Effector CD8-positive, alpha-beta T cell (primary cell): Measurements from ENCODE around the gene PADI6.
"Not testable (repeated sequence)": the region's sequence is repeated elsewhere in the genome, so short reads cannot be mapped to it uniquely, and the experiment has no call there.

Experiments
- DNase-seq: peaks from one replicate; lab custom pipeline; 2025; lab: John Stamatoyannopoulos, UW

The PADI6 gene

DNA sequence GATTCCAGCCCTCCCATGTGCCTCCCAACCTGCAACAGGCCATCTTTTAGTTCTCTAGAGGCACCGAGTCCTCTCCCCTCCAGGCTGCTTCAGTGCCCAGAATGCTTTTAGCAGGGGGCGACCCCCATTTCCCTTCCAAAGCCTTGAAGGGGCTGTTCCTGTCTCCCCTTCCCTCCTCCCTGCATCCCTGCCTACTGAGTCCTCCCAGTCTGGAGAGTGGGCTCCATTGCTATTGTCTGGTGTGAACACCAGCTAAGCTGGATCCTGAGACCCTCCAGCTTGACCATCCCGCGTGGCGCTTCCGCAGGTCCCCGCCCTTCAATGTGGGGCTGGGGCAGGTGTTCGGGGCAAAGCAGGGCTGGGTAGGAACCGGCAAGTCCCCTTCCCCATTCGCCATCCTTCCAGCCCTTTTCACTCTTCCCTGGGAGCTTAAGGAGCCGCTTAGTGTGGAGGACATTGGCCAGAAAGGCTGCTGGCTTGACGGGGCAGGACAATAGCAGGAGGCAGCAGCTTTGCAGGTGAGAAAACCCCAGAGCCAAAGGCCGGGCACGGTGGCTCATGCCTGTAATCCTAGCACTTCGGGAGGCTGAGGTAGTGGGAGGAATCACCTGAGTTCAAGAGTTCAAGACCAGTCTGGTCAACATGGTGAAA lies 32.2 kb downstream of the PADI6 start:
- no peak for DNase-seq

DNA sequence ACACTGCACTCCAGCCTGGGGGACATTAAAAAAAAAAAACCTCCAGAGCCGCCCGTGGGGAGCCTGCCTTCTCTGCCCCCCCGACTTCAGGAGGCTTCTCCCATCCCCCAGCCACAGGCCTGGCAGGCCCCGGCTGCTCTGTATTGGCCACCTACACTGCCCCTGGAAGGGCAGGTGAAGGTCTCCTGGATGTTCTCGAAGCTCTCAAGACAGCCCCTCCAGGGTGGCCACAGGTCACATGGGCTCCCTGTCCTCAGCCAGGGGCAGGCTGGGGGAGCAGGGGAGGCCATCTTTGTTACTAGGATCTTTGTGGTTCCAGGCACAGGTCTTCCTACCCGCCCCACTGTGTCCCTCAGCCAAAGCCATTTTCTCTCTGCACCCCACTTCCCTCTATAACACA lies 32.8 kb downstream of the PADI6 start:
- no peak for DNase-seq

DNA sequence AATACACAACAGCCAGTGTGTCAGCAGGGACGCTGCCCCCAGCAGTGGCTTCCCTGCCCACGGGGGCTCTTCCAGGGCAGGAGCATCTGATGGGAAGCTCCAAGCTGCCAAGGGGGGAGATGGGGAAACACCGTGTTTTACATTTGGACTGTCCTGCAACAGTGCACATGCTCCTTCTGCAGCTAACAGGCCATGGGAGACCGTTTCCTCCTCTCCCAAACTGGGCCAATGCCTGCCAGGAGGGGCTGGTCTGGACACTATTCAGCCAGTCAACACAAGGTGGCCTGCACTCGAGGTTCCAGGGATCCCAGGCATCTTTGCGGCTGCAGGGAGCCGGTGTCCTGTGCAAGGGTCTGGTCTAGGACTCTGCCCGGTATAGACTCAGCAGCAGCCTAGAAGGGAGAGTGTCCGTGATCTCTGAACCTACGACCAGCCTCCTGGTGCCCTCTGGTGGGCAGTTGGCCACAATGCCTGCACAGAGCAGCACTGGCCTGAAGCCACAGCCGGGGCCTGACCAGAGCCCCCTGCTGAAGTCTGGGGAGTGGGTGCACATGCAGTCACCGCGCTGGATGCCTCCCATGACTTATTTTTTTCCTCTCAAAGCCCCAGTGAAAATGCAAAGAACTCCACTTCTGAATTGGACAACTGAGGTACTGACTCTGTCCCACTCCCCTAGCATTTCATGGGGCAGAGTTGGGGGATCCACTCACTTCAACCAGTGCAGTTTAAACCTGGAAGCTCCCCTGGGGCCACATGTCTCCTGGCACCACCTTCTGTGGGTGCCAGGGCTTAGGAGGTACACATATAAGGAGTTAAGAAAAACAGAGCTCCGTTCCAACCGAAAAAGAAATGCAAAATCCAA lies 34.1 kb downstream of the PADI6 start:
- DNase-seq, result peak; percentile 15

DNA sequence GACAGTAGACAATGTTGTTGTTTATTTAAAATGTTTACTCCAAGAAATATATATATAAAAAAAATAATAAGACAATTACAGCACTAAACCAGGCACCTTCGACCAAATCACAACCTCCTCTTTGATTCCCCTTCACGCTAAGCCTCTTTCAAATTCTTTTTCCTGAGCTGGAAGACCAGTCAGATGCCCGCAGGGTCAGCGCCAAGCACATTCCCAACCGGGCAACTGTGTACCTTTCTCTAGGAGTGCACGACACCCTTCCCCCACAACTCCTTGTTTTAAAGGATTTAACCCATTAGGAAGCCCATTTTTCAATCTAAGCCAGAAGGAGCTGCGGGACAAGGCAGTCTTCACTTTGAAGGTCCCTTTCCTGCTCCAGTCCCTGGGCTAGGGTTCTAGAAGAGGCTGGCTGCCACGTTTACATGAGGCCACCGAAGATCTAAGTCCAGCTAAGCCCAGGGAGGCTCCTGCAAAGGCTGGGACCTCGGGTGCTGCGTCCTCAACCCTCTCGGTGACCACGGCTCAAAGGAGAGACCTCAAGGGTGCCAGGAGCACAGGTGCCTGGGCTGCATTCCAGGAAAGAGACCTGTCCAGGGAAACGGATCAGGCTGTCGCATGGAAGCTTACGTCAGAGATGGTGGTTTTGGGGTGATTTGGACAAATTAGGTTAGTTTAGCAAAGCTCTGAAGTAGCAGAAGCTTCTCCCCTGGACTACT lies 34.9 kb downstream of the PADI6 start:
- DNase-seq, result not testable (repeated sequence)

DNA sequence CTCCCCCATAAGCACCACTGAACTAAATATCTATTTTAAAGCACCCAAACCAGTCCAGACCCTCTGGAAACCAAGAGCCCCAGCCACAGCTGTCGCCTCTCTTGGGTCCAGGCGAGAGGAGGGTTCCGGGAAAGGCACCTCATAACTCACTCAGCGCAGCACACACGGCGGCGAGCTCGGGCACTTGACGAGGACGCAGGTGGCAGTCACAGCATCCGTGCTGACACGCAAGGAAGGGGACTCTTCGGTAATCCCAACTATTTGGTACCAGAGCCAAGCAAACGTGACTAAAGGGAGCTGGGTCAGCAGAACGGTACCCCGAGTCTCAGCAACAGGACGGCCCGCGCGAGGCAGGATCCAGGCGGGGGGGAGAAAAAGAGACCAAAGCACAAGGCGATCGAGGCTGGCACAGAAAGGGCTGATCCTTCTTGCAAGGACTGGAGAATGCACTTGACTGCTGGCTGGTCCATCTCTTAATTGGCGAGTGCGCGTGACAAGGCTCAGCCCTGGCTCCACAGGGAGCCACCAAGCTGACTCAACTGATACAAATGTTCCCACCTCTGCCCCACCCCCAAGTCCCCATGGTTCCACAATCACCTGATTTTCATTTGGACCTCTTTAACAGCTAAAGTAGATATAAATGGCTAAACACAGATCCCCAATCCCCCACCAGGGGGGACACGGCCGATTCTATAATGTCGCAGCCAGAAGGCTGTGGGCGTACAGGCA lies 36.0 kb downstream of the PADI6 start:
- DNase-seq, result not testable (repeated sequence)

DNA sequence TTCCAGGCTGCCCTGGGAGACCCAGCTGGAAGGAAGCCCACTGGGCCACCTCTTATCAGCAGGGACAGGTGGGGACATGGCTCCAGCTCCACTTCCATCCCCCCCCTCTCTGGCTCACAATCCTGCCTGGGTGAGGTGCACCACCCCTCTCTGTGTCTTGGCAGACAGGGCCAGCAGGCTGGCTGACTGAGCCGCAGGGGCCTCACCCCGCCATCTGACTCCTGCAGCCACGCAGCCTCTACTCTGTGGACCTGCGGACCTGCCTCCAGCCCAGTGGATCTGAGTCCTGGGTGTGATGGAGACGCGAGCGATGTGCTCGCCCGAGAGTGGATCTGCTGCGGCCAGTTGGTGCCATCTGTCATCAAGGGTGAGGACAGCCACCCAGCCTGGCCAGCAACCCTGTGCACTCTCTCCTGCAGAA lies 37.4 kb downstream of the PADI6 start:
- no peak for DNase-seq

DNA sequence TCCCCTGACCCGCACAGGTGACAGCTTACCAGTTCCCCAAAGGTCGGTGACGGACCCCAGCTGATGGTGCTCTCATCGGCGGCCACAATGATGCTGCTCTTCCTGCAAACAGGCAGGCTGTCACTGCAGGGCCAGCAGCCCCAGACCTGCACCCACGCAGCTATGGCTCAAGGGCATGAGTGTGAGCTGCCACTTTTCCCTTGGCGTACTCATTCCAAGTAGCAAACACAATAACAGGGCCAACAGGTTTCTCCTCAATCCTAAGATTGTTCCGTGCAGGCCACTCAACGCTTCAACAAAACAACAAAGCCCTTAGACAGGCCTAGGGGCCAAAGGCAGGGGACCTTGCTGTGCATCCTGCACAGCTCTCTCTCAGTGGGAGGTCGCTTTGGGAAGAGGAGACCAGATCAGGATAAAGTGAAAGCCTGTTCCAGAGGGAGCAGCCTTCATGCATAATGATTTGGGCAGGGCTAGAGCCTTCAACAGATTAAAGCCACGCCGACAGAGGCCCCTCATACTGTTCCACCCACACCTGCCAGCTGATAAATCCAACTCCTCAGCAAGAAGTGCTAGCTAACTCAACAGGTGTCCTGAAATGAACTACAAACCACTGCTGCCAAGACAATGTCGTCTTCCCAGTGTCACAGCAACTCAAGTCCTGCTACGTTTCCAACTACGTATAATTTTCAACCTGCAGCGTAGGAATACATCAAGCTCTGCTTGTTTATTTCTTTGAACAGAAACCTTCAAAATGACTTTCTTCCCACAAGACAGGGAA lies 40.3 kb downstream of the PADI6 start:
- DNase-seq, result no peak

DNA sequence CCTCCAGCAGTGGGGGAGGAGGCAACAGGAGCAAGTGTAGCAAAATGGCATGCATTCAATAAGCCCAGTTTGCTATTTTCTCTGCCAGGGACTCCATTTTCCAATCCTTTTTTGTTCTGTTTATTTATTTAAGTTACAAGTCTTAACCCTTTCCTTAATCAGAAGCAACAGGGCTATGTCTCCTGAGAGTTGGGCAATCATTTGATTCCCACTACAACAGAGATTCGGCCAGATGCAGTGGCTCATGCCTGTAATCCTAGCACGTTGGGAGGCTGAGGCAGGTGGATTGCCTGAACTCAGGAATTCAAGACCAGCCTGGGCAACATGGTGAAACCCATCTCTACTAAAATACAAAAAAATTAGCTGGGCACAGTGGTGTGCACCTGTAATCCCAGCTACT lies 42.0 kb downstream of the PADI6 start:
- DNase-seq, result no peak

DNA sequence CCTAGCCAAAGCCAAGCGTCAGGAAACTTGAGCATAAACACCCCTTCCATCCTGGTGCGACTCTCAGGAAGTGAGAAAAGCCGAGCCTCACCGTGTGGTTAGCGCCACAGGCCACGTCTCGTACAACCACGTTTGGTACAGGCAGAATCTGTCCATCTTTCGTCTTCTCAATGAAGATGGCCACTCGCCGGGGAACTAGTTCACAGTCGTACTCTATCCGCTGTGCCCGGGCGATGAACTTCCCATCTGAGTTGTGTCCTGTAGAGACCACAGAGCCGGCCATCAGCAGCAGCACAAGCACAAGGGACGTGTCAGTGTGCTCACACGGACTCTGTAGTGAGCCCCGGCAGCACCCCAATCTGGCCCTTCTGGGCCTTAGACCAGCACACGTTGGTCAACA lies 44.4 kb downstream of the PADI6 start:
- DNase-seq, result no peak

DNA sequence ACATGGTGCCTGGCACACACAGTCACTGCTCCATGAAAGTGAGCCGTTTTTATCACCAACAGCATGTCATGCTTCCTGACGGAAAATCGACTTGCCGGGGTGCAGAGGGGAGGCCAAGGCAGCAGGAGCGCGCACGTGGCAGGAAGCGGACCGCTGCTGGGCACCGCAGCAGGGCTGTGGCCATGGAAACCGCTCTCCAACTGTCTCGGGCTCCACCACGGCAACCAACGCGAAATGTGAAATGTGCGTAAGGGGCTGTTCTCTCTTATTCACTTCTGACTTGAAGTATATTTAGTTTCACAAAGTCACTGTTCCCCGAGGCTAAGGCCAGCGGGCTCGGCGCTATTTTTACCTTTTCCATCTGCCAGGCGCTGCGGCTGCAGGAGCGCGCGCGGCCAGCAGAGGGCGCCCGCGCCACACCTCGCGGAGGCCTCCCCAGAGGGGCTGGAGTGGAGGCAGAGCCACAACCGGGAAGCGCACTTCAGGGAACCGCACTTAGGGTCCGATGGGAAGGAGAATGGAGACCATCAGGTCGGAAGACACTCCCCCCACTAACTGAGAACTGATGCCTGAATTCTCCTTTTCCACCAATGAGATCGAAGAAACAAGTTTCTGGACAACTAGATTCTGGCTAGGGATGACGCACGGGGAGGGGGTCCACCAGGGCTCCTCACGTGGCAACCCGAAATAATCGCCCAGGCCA lies 47.8 kb downstream of the PADI6 start:
- peak; percentile 57 for DNase-seq

DNA sequence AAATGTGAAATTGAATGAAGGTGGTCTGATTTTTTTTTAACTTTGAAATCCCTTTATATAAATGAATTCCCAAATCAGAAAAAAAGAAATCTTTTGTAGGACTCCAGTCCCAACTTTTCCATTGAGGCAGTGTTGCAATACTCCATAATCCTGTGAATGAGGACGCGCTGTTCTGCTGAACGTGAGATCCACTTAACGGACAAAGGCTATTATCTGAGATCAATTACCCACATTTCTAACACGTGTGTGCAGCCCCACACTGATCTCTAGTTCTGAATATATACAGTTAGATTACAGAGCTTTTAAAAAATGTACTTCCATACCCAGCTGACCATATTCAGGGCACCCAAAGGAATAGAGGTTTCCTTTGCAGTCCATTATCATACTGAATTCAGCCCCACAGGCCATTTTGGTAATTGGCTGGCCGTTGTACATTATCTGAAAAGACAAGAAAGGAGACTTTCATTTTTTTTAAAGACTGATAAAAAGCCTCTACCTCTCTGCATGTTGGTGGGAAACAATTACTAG lies 48.5 kb downstream of the PADI6 start:
- no peak for DNase-seq

DNA sequence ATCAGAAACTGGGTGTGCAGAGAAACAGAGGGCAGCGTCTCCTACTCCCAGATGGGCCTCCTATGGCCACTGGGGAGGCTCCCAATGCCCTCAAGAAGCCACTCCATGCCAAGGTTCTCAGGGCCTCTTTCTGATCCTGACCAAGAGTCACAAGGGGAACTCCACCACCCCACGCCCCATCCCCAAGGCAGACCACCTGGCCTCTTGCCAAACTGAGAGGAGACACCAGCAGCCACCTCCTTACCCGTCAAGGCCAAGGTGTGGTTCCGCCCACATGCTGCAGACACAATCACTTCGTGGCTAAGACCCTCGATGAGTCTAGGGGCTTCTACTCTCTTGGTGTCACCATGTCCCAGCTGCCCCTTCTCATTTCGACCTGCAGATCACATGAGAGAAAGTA lies 50.5 kb downstream of the PADI6 start:
- no peak for DNase-seq

DNA sequence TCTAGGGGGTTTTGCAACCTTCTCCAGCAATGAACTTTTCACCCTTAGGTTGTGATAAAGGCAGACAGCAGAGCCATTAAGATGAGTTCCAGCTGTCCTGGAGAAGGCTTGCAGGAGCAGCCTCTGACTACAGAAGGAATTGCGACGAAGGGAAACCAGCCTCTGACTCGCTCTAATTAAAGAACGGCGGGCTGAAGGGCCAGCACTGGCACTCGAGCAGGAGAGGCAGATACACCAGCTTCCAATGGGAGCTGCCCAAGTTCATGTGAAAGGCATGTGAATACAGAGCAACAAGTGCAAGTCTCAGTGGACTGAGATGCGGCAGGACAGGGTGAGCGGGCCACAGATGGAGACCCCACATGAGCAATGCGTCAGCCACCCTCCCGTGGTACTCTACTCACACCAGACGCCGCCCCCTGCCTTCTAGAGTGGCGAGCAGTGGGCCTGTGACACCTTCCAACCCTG lies 51.8 kb downstream of the PADI6 start:
- no peak for DNase-seq

DNA sequence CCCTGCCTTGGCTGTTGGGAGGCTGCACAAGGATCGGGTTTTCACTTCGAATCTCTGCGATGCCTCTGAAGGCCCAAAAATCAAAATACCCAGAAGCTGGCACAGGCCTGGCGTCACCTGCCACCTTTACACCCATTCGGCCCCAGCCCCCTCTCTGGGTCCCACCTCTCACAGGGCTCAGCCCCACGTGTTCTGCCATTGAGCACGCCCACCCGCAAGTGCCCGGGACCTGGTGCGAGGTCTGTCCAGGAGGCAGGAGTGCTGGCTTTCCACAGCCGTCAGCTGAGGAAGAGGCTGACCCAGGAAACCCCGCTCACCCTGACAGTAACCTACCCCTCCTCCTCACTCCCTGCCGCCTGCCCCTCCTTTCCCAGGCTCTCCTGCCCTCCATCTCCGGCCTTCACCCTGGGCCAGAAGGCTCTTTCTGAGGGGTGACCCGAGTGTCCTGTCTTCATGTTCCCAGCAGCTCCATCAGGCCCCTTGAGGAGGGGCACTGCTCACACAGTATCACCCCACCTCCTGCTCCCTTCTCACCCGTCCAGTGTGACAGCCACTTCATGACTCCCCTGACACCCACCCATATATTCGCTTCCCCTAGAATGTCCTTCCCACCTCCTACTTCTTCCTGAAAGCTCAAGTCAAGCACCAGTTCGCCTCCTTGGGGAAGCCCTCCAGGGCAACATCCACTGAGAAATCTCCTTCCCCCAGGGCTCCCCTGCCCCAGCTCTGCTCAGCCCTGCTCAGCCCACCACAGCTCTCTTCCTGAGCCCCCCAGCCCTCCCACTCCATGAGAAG lies 54.0 kb downstream of the PADI6 start:
- DNase-seq, result no peak

DNA sequence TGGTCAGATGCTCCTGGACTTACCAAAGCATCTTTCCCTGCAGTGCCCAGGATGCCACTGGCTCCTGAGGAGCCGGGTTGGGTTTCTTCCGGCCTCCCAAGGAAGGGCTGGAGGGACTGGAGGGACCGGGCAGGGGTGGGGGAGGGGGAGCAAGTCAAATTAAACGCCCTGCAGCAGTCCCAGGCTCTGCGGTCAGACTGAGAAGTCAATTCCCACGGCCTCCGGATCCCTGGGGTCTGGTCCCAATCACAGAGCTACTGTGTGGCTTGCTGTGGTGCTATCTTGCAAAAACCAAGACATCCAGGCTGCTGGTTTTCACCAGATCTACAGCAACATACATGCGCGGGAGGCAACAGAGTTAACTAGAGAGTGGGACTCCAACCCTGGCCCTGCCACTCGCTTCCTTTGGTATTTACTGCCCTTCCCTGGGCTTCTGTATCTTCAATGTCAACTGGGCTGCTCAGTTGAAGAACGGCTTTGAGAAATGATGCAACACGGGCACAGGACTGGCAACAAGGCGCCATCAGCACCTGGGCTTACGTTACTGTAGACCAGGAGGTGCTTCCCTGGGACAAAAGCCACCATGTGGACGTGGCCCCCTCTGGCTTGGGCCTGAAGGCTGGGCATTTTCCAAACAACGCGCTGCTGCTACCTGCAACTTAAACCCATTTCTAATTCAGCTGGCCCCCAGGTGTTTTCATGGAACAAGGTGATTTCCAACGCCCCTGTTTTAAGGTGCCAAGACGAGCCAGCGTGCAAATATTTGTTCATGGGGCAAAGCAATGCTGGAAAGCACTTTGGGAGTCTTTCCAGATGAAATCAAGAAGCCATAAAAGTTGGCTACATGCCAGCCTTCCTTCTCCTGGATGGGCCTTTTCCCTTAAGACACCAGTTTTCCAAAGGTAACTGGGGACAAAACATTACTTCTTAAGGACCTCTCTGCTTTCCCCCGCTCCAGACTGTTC lies 56.0 kb downstream of the PADI6 start:
- DNase-seq, result no peak

DNA sequence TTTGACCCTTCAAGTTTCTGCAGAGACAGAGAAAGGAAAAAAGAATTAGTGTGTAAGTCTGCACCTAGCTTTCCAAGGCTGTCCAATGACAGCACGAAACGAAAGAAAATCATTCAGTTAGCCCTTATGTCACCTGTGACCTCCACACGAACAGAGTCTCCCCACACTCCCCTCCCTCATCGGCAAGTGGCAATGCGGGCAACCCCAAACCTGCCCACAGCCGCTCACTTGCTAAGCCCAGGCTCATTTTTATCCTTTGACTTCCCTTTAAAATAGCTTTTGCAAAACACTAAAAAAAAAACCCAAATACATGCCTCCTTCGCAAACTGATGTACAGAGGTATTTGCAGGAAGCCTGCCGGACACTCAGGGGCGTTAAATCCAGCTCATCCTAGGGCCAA lies 57.2 kb downstream of the PADI6 start:
- no peak for DNase-seq

DNA sequence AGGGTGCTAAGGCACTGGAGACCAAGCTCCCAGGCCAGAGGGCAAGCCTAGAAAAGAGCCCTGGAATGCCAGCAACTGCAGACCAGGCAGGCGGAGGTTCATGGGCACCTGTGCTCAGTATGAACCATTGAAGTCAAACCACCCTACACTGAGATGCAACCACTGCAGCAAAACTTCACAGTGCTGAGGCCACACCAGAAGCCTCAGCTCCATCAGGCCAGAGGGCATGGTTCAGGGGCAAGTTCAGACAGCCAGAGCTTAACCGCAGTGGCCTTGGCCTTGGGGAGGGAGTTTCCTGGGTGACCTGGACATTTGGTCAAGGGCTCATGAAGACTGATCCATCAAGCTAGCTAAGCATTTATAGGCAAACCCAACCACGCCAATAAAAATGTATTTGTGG lies 60.4 kb downstream of the PADI6 start:
- no peak for DNase-seq

DNA sequence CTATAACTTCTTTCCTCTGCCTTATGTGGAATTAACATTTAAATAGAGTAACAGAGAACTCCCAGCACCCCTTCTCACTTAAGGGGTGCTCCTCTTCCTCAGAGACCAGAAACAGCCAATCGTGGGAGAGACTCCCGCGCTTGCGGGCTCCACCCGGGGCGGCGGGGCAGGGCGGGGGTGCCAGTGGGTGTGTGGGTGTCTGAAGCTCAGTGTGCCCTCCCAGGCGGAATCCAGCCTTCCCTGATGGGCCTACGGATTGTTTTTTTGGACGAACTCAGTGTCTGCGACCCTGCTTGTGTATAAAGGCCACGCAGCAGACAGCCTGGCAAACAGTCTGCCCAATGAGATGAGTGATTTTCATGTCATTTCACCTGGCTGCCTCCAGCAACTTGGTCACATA lies 61.3 kb downstream of the PADI6 start:
- no peak for DNase-seq
